H1 (cell line): ENCODE data around the gene MIPEP. TPM values are rescaled to one million over a fixed set of nuclear protein-coding genes. Genes with fewer than 3 reads are reported as not detected.

Experiments used
- CTCF ChIA-PET: fragments of 300-600 bp; sonication (Branson Sonifier 250); formaldehyde crosslinking; loops from one replicate; lab custom pipeline; 2021; ENCODE audit not compliant: partially characterized antibody; lab: Charles Lee
- POLR2A ChIA-PET: fragments of 300-600 bp; sonication (Branson Sonifier 250); formaldehyde crosslinking; loops from one replicate; lab custom pipeline; 2021; ENCODE audit warnings: inconsistent platforms; ENCODE audit not compliant: partially characterized antibody; lab: Charles Lee
- DNase-seq, 2 experiments: peaks; one replicate each; pipeline versions ENCODE4 v3.0.0 to v3.0.0-alpha.2; 2010 to 2022; ENCODE audit warnings: low spot score in 2 of 2, low read depth in 1 of 2, mixed read lengths in 1 of 2
- FAIRE-seq: peaks from 2 replicates; lab custom pipeline; 2011; peaks lifted over from hg19 to GRCh38; lab: Jason Lieb, UNC
- H2AFZ ChIP-seq: 2 replicates; pipeline ENCODE4 v1.8.1; 2012; ENCODE audit warnings: low read length, inconsistent platforms
- H2AK5ac ChIP-seq: 2 replicates; pipeline ENCODE4 v1.6.1; 2013; ENCODE audit warnings: low read depth, low read length
- H2BK120ac ChIP-seq: replicated peaks from 2 replicates; pipeline ENCODE3; 2013; ENCODE audit warnings: low read depth, low read length, inconsistent platforms
- H2BK12ac ChIP-seq: 2 replicates; pipeline ENCODE4 v1.6.1; 2013; ENCODE audit warnings: low read depth, low read length
- H2BK15ac ChIP-seq: 2 replicates; pipeline ENCODE4 v1.6.1; 2013; ENCODE audit warnings: low read length
- H2BK20ac ChIP-seq: 2 replicates; pipeline ENCODE4 v1.6.1; 2013; ENCODE audit warnings: low read length
- H2BK5ac ChIP-seq: 2 replicates; pipeline ENCODE4 v1.6.1; 2013; ENCODE audit warnings: low read depth, low read length
- H3K14ac ChIP-seq: 2 replicates; pipeline ENCODE4 v1.6.1; 2013; ENCODE audit warnings: inconsistent platforms; ENCODE audit not compliant: insufficient read length
- H3K18ac ChIP-seq: 2 replicates; pipeline ENCODE4 v1.6.1; 2013; ENCODE audit warnings: low read length; ENCODE audit errors: extremely low read depth
- H3K23ac ChIP-seq: 2 replicates; pipeline ENCODE4 v1.6.1; 2013; ENCODE audit warnings: inconsistent platforms; ENCODE audit not compliant: insufficient read length
- H3K23me2 ChIP-seq: 2 replicates; pipeline ENCODE4 v1.6.1; 2013; ENCODE audit warnings: low read depth, low read length
- H3K27ac ChIP-seq: 2 replicates; pipeline ENCODE4 v1.6.1; 2011; ENCODE audit warnings: low read depth, low read length, inconsistent platforms
- H3K27me3 ChIP-seq, 4 experiments: replicated peaks in 1 of 4; 1 replicate in 1 of 4; 2 replicates in 3 of 4; pipeline versions ENCODE4 v1.6.1 to v1.8.1; 2011 to 2013; ENCODE audit warnings: low read length in 3 of 4, mild to moderate bottlenecking in 3 of 4, inconsistent platforms in 2 of 4, mixed read lengths in 2 of 4, moderate library complexity in 1 of 4; ENCODE audit not compliant: control insufficient read depth in 3 of 4, insufficient read depth in 3 of 4; ENCODE audit errors: extremely low read depth in 1 of 4
- H3K36me3 ChIP-seq, 4 experiments: 2 replicates each; pipeline versions ENCODE4 v1.6.1 to v1.8.1; 2011 to 2013; ENCODE audit warnings: mild to moderate bottlenecking in 4 of 4, low read length in 3 of 4, moderate library complexity in 2 of 4, control low read depth in 1 of 4, inconsistent platforms in 1 of 4; ENCODE audit not compliant: insufficient read depth in 4 of 4, control insufficient read depth in 2 of 4
- H3K4ac ChIP-seq: replicated peaks from 2 replicates; pipeline ENCODE3; 2013; ENCODE audit warnings: low read length, low read depth, mixed read lengths, inconsistent platforms; ENCODE audit not compliant: insufficient read length
- H3K4me1 ChIP-seq, 4 experiments: replicated peaks in 1 of 4; 1 replicate in 1 of 4; 2 replicates in 3 of 4; pipeline versions ENCODE4 v1.6.1 to v1.8.1; 2011 to 2013; ENCODE audit warnings: low read length in 3 of 4, inconsistent platforms in 2 of 4, mixed read lengths in 1 of 4; ENCODE audit not compliant: insufficient read depth in 4 of 4, control insufficient read depth in 3 of 4
- H3K4me2 ChIP-seq, 2 experiments: 2 replicates each; pipeline versions ENCODE4 v1.6.1 to v1.8.1; 2011 to 2013; ENCODE audit warnings: low read depth in 2 of 2, low read length in 2 of 2, control low read depth in 1 of 2, inconsistent platforms in 1 of 2, mild to moderate bottlenecking in 1 of 2; ENCODE audit not compliant: insufficient read depth in 1 of 2
- H3K4me3 ChIP-seq, 4 experiments: fragments of 200-600, 300-600 bp in 1 of 4; sonication (generic), shearing (Covaris generic), sonication (Bioruptor Twin) in 1 of 4; 2 replicates each; pipeline versions ENCODE4 v1.5.1 to v1.8.1; 2011 to 2016; ENCODE audit warnings: low read length in 4 of 4, low read depth in 3 of 4, control low read depth in 2 of 4, inconsistent platforms in 2 of 4, mild to moderate bottlenecking in 2 of 4, mixed read lengths in 1 of 4, moderate library complexity in 1 of 4; ENCODE audit not compliant: insufficient read depth in 2 of 4; ENCODE audit errors: extremely low read depth in 1 of 4
- H3K56ac ChIP-seq: replicated peaks from 2 replicates; pipeline ENCODE3; 2013; ENCODE audit warnings: low read depth, mild to moderate bottlenecking, mixed read lengths, low read length, inconsistent platforms; ENCODE audit not compliant: insufficient read length
- H3K79me1 ChIP-seq: 2 replicates; pipeline ENCODE4 v1.6.1; 2013; ENCODE audit warnings: low read depth, low read length, control low read depth
- H3K79me2 ChIP-seq, 2 experiments: 2 replicates each; pipeline versions ENCODE4 v1.6.1 to v1.8.1; 2012 to 2013; ENCODE audit warnings: low read length in 2 of 2, mild to moderate bottlenecking in 2 of 2, inconsistent platforms in 1 of 2; ENCODE audit not compliant: insufficient read depth in 2 of 2, control insufficient read depth in 1 of 2
- H3K9ac ChIP-seq, 4 experiments: replicated peaks in 1 of 4; 1 replicate in 1 of 4; 2 replicates in 3 of 4; pipeline versions ENCODE4 v1.6.1 to v1.8.1; 2011 to 2013; ENCODE audit warnings: low read depth in 3 of 4, low read length in 3 of 4, control low read depth in 2 of 4, mild to moderate bottlenecking in 2 of 4, moderate library complexity in 2 of 4, inconsistent platforms in 1 of 4; ENCODE audit errors: extremely low read depth in 1 of 4
- H3K9me3 ChIP-seq, 2 experiments: 2 replicates each; pipeline versions ENCODE4 v1.6.1 to v1.8.1; 2012 to 2013; ENCODE audit warnings: mild to moderate bottlenecking in 2 of 2, moderate library complexity in 2 of 2, control low read depth in 1 of 2, inconsistent platforms in 1 of 2, low read depth in 1 of 2, low read length in 1 of 2, mixed read lengths in 1 of 2; ENCODE audit not compliant: insufficient read depth in 2 of 2
- H4K20me1 ChIP-seq, 2 experiments: replicated peaks in 1 of 2; 2 replicates each; pipeline versions ENCODE3 to v1.8.1; 2011 to 2013; ENCODE audit warnings: inconsistent platforms in 2 of 2, low read length in 2 of 2, mild to moderate bottlenecking in 1 of 2; ENCODE audit not compliant: insufficient read depth in 2 of 2, control insufficient read depth in 1 of 2
- H4K5ac ChIP-seq: 2 replicates; pipeline ENCODE4 v1.6.1; 2013; ENCODE audit warnings: low read length, low read depth, mixed read lengths, inconsistent platforms; ENCODE audit not compliant: insufficient read length
- H4K8ac ChIP-seq: 2 replicates; pipeline ENCODE4 v1.8.0; 2013; ENCODE audit warnings: mild to moderate bottlenecking, moderate library complexity, low read length, inconsistent platforms; ENCODE audit not compliant: insufficient read depth; ENCODE audit errors: extremely low read depth
- H4K91ac ChIP-seq: replicated peaks from 2 replicates; pipeline ENCODE3; 2013; ENCODE audit warnings: low read length, mixed read lengths, inconsistent platforms; ENCODE audit not compliant: insufficient read length
- ZNF274 ChIP-seq: IDR thresholded peaks from 2 replicates; pipeline ENCODE4 v1.7.0; 2012; ENCODE audit warnings: low read length, borderline replicate concordance; ENCODE audit errors: extremely low read depth
- WGBS, 2 experiments: shearing (Covaris generic) in 1 of 2; methylation state at CpG; one replicate each; pipeline versions ENCODE4 v1.1.6 to v1.1.7; 2013 to 2015; ENCODE audit warnings: low lambda C conversion rate in 2 of 2, mixed read lengths in 2 of 2, inconsistent platforms in 1 of 2, low coverage in 1 of 2, missing lambda C conversion rate in 1 of 2; ENCODE audit not compliant: insufficient replicate concordance in 2 of 2, insufficient coverage in 1 of 2, insufficient read length in 1 of 2; ENCODE audit errors: extremely low coverage in 1 of 2, missing lambda C conversion rate in 1 of 2; 5-methylcytosine and 5-hydroxymethylcytosine counted together
- polyA plus RNA-seq, 7 experiments: library from polyadenylated mRNA; depleted of rRNA in 3 of 7; stranded (reverse) in 5 of 7; unstranded in 2 of 7; fragments of >200 nt in 5 of 7; fragments of 200-250 nt in 2 of 7; gene quantifications; 1 replicate in 5 of 7; 2 replicates in 1 of 7; 4 replicates in 1 of 7; pipeline versions ENCODE4 v1.2.1 to v1.2.3, GENCODE V29; 2011 to 2013; ENCODE audit warnings: missing spikeins in 2 of 7, mixed read lengths in 2 of 7
- total RNA-seq: library from RNA; stranded (reverse); fragmentation: NEBNext Ultra II Directional; extraction: Animal tissue kit (Norgen Biotek cat#: 25700); gene quantifications from 2 replicates; pipeline ENCODE4 v1.2.1, GENCODE V29; 2021

The MIPEP gene
- total and polyA plus RNA-seq, 2 of the 8 experiments (the other 6 are each of a cell fraction or from before 2014, with no cell fraction given), result 24.0 to 24.2 TPM

DNA sequence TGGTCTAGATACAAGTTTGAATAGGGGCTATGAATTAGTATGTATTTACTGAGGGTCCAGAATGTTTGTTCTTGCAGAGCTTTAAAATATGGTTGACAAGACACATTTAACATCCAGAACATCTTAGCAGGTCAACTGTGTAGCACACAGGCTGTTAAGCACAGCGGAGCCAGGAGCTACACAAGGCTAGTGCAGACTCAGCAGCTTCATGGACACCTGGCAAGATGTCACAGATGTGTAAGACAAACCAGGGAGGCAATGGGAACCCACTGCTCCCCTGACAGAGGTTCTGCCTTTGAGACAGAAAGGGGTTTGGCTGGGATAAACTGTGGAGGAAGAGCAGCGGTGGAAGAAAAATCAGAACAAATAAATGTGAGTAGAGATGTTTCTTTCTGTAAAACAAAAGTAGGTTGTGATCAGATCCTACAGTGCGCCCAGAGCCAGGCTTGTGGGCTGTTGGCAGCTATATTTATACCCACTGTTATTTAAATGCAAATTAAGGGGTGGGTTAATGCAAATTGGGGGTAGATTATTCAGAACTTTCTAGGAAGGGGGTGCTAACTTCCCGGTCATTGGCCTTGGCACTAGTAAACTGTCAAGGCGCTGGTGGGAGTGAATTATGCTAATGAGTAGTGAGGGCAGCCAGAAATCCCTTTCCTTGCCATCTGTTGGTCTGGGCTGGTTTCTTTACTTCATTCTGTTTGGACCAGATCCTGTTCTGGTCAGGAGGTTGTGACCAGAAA, 33.0 kb downstream of the MIPEP start:
- no peak overlapping the region for H2BK12ac ChIP-seq
- no peaks in the 10 kb centered on the region for H3K9me3 ChIP-seq
- H2BK15ac ChIP-seq, result no peak overlapping the region
- no peak overlapping the region for H3K23ac ChIP-seq
- no peak overlapping the region for H4K5ac ChIP-seq
- no peaks in the 10 kb centered on the region for H4K20me1 ChIP-seq
- no peak overlapping the region for H3K14ac ChIP-seq
- H2AK5ac ChIP-seq, result no peak overlapping the region
- H3K36me3 ChIP-seq, result no peaks in the 10 kb centered on the region; a peak in 1 of 8 replicates
- FAIRE-seq, result peak; percentile 24
- H3K9ac ChIP-seq, result no peak overlapping the region
- no peak overlapping the region for H4K91ac ChIP-seq
- H3K18ac ChIP-seq, result no peak overlapping the region
- H3K23me2 ChIP-seq, result no peaks in the 10 kb centered on the region
- no peak overlapping the region for H3K4ac ChIP-seq
- no peak for DNase-seq
- no peak overlapping the region for H2BK120ac ChIP-seq
- no peak overlapping the region for H2BK5ac ChIP-seq
- H3K79me1 ChIP-seq, result no peaks in the 10 kb centered on the region
- ChIA-PET POLR2A (no interaction called here), CTCF (interaction anchor here (0.6 to 1.2 kb wide), 4 partner anchors 11 to 389 kb away, joined by 3 to 4 read pairs (median 3); no protein-coding TSS in a partner anchor)
- no peak overlapping the region for H2BK20ac ChIP-seq
- no peaks in the 10 kb centered on the region for H3K79me2 ChIP-seq
- H3K27me3 ChIP-seq, result no peaks in the 10 kb centered on the region
- no peak overlapping the region for H2AFZ ChIP-seq
- no peak for TF ChIP-seq ZNF274
- H3K4me2 ChIP-seq, result no peak overlapping the region
- H3K4me3 ChIP-seq, result no peak overlapping the region
- no peak overlapping the region for H3K27ac ChIP-seq
- H3K4me1 ChIP-seq, result peaks cover 0 to 2% (median 0%) of the 10 kb centered on the region in 4 experiments; a peak in 2 of 7 replicates
- H3K56ac ChIP-seq, result no peak overlapping the region
- no peak overlapping the region for H4K8ac ChIP-seq
- WGBS, 2 experiments, result 61% methylated on average over 5 of the region's 5 CpGs; no CpG with 5 or more reads in 1 of the 2 experiments
